ENCODE measurements around the gene TNNI3. TPM values are rescaled to one million over a fixed set of nuclear protein-coding genes. Genes with fewer than 3 reads are reported as not detected.
"Not testable (repeated sequence)": the region's sequence is repeated elsewhere in the genome, so short reads cannot be mapped to it uniquely, and the experiment has no call there.

TNNI3 gene
- polyA plus RNA-seq, 4 donors, result 0.59 to 39.7 (median 1.5) TPM

DNA sequence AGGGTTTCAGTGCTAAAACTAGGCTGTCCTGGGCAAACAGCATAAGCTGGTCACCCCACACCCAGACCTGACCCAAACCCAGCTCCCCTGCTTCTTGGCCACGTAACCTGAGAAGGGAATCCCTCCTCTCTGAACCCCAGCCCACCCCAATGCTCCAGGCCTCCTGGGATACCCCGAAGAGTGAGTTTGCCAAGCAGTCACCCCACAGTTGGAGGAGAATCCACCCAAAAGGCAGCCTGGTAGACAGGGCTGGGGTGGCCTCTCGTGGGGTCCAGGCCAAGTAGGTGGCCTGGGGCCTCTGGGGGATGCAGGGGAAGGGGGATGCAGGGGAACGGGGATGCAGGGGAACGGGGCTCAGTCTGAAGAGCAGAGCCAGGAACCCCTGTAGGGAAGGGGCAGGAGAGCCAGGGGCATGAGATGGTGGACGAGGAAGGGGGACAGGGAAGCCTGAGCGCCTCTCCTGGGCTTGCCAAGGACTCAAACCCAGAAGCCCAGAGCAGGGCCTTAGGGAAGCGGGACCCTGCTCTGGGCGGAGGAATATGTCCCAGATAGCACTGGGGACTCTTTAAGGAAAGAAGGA, 42.9 kb downstream of the TNNI3 start:
- H3K27me3 ChIP-seq (ENCODE audit: control insufficient read depth in 3 of 3, insufficient read depth in 3 of 3, low read length in 3 of 3), result no peaks in the 10 kb centered on the region
- H3K4me3 ChIP-seq (ENCODE audit: low read depth in 1 of 3, low read length in 3 of 3), result no peak overlapping the region
- 86 to 94% (median 91%) methylated on average over 8 to 9 of the region's 9 CpGs for WGBS, 3 donors
- H3K4me1 ChIP-seq (ENCODE audit: control insufficient read depth in 3 of 3, insufficient read depth in 2 of 3, low read depth in 1 of 3, low read length in 2 of 3), result peaks cover 9 to 22% (median 14%) of the 10 kb centered on the region in 3 donors
- DNase-seq (no peak), FAIRE-seq (no peak)
- H3K27ac ChIP-seq (ENCODE audit: low read depth in 1 of 3, low read length in 2 of 3), result peak overlapping the region in 2 of 3 donors; percentile 13 to 37
- H3K36me3 ChIP-seq (ENCODE audit: control insufficient read depth in 3 of 3, insufficient read depth in 2 of 3, low read depth in 1 of 3, low read length in 3 of 3), result peaks cover 0 to 41% (median 9%) of the 10 kb centered on the region in 3 donors
- H3K9me3 ChIP-seq (ENCODE audit: control insufficient read depth in 2 of 2, insufficient read depth in 1 of 2, low read depth in 1 of 2, low read length in 1 of 2), result no peaks in the 10 kb centered on the region

DNA sequence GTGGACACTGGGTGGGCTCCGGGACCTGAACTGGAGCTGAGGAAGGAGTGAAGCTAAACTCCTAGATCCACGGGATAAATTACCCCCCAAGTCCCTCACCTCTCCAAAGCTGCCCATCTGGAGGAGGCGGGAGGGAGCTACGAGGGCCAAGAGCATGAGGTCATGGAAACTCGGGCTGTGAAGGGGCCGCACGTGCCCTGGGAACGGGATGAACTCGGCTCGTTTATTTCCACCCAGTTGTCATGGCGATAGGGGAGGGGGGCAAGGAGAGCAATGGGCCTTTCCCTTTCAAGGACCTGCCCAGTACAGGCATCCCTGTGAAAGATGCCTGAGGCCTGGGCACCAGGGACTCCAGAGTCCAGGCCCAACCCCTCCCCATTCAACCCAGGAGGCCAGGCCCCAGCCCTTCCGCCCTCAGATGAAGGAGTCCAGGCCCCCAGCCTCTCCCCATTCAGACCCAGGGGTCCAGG, 43.9 kb downstream of the TNNI3 start:
- Histone ChIP-seq H3K4me1 (ENCODE audit: control insufficient read depth in 3 of 3, insufficient read depth in 2 of 3, low read depth in 1 of 3, low read length in 2 of 3) (peaks cover 9 to 22% (median 13%) of the 10 kb centered on the region in 3 donors), H3K36me3 (ENCODE audit: control insufficient read depth in 3 of 3, insufficient read depth in 2 of 3, low read depth in 1 of 3, low read length in 3 of 3) (peaks cover 0 to 48% (median 15%) of the 10 kb centered on the region in 3 donors), H3K27ac (ENCODE audit: low read depth in 1 of 3, low read length in 2 of 3) (peak overlapping the region in 2 of 3 donors; percentile 71 to 73), H3K4me3 (ENCODE audit: low read depth in 1 of 3, low read length in 3 of 3) (no peak overlapping the region), H3K27me3 (ENCODE audit: control insufficient read depth in 3 of 3, insufficient read depth in 3 of 3, low read length in 3 of 3) (no peaks in the 10 kb centered on the region), H3K9me3 (ENCODE audit: control insufficient read depth in 2 of 2, insufficient read depth in 1 of 2, low read depth in 1 of 2, low read length in 1 of 2) (no peaks in the 10 kb centered on the region)
- DNase-seq, result peak in 1 of 2 donors; percentile 87
- WGBS, 3 donors, result 35 to 56% (median 51%) methylated on average over 11 to 12 of the region's 12 CpGs
- FAIRE-seq, result no peak

DNA sequence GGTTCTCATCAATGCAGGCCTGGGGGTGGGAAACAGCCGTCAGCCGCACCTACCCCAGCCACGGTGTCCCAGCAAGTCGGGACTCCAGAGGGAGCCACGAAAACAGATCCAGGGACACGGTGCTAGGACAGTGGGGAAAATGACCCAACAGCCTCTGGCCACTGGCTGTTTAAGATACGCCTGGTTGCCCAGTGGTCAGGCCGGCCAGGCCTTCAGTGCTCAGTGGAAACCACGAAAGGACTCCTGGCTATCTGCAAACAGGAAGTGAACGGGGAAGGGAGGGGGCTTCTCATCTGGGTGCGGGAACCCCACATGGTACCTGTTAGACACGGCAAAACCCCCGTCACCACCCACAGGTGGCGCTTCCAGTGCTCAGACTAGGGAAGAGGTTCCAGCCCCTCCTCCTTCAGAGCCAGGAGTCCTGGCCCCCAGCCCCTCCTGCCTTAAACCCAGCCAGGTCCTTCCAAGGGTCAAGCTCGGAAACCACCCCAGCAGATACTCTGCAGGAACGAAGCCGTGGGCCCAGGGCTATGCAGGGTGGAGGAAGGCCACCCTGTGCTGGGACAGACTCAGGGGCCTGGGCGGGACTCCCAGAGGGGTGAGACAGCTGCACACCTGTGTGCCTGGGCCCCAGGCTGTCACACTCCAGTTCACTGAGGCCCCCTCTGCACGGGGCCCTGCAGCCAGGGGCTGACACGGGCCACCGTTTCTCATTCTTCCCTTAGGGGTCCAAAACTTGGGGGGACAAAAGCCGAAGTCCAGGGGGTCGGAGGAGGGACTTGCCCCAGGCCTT, 44.6 kb downstream of the TNNI3 start:
- Histone ChIP-seq H3K4me3 (ENCODE audit: low read depth in 1 of 3, low read length in 3 of 3) (no peak overlapping the region), H3K36me3 (ENCODE audit: control insufficient read depth in 3 of 3, insufficient read depth in 2 of 3, low read depth in 1 of 3, low read length in 3 of 3) (peaks cover 0 to 48% (median 15%) of the 10 kb centered on the region in 3 donors), H3K4me1 (ENCODE audit: control insufficient read depth in 3 of 3, insufficient read depth in 2 of 3, low read depth in 1 of 3, low read length in 2 of 3) (peaks cover 6 to 22% (median 7%) of the 10 kb centered on the region in 3 donors), H3K27me3 (ENCODE audit: control insufficient read depth in 3 of 3, insufficient read depth in 3 of 3, low read length in 3 of 3) (no peaks in the 10 kb centered on the region), H3K27ac (ENCODE audit: low read depth in 1 of 3, low read length in 2 of 3) (peak overlapping the region in 2 of 3 donors; percentile 71 to 73), H3K9me3 (ENCODE audit: control insufficient read depth in 2 of 2, insufficient read depth in 1 of 2, low read depth in 1 of 2, low read length in 1 of 2) (no peaks in the 10 kb centered on the region)
- 64 to 85% (median 81%) methylated on average over 22 to 23 of the region's 23 CpGs for WGBS, 3 donors
- FAIRE-seq, result no peak
- no peak for DNase-seq

DNA sequence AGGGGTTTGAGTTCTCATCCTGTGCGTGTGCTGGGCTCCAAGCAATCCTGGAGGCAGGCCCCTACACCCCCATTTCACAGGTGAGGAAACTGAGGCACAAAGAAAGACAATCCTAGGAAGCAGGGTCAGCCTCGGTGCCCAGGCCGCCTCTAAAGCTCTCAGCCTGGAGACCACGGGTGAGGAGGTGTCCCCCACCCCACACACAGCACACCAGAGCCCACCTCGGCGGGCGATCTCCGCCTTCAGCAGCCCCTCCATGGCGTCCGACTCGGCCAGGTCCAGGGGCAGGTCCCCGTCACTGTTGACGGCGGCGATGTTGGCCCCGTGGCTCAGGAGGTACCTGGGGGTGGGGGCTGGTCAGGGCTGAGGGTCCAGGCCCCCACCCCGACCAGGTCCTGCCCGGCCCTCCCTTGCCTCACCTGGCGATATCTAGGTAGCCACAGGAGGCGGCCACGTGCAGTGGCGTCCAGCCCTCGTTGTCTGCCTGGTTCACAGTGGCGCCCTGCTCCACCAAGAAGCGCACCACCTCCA, 45.2 kb downstream of the TNNI3 start:
- DNase-seq, result no peak
- peaks cover 6 to 22% (median 7%) of the 10 kb centered on the region in 3 donors for H3K4me1 ChIP-seq (ENCODE audit: control insufficient read depth in 3 of 3, insufficient read depth in 2 of 3, low read depth in 1 of 3, low read length in 2 of 3)
- 92 to 94% (median 94%) methylated on average over 24 to 25 of the region's 25 CpGs for WGBS, 3 donors
- peaks cover 0 to 48% (median 15%) of the 10 kb centered on the region in 3 donors for H3K36me3 ChIP-seq (ENCODE audit: control insufficient read depth in 3 of 3, insufficient read depth in 2 of 3, low read depth in 1 of 3, low read length in 3 of 3)
- H3K27me3 ChIP-seq (ENCODE audit: control insufficient read depth in 3 of 3, insufficient read depth in 3 of 3, low read length in 3 of 3), result no peaks in the 10 kb centered on the region
- no peak for FAIRE-seq
- H3K27ac ChIP-seq (ENCODE audit: low read depth in 1 of 3, low read length in 2 of 3), result peak overlapping the region in 1 of 3 donors; percentile 71
- no peak overlapping the region for H3K4me3 ChIP-seq (ENCODE audit: low read depth in 1 of 3, low read length in 3 of 3)
- no peaks in the 10 kb centered on the region for H3K9me3 ChIP-seq (ENCODE audit: control insufficient read depth in 2 of 2, insufficient read depth in 1 of 2, low read depth in 1 of 2, low read length in 1 of 2)

DNA sequence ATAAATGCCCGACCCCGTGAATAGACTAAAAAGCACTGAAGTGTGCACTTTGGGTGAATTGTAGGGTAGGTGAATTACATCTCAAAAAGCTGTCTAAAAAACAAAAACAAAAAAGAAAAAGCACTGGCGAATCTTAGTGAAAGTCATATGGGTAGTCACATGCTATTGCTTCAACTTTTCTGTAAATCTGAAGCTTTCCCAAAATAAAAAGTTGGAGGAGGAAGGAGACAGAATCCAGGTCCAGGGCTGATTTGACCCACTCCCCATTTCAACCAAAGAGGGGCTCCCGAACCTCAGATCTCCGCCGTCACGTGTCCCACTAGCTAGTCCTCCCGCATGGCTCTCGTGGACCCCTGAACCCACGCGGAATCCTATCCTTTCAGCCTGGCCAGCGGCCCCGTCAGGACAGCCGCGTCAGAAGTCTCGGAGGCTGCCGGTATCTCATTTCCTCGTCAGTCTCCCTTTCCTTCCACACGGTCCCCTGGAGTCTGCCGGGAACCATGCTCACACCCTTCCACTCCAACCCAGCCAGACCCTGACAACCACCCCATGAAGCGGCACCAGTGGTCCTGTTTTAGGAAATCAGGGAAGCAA, 46.2 kb downstream of the TNNI3 start:
- 85 to 91% (median 89%) methylated on average over 21 of the region's 21 CpGs for WGBS, 3 donors
- H3K27me3 ChIP-seq (ENCODE audit: control insufficient read depth in 3 of 3, insufficient read depth in 3 of 3, low read length in 3 of 3), result no peaks in the 10 kb centered on the region
- DNase-seq (no peak), FAIRE-seq (no peak)
- H3K4me1 ChIP-seq (ENCODE audit: control insufficient read depth in 3 of 3, insufficient read depth in 2 of 3, low read depth in 1 of 3, low read length in 2 of 3), result peaks cover 6 to 22% (median 7%) of the 10 kb centered on the region in 3 donors
- H3K36me3 ChIP-seq (ENCODE audit: control insufficient read depth in 3 of 3, insufficient read depth in 2 of 3, low read depth in 1 of 3, low read length in 3 of 3), result peaks cover 0 to 56% (median 15%) of the 10 kb centered on the region in 3 donors
- no peaks in the 10 kb centered on the region for H3K9me3 ChIP-seq (ENCODE audit: control insufficient read depth in 2 of 2, insufficient read depth in 1 of 2, low read depth in 1 of 2, low read length in 1 of 2)
- H3K4me3 ChIP-seq (ENCODE audit: low read depth in 1 of 3, low read length in 3 of 3), result no peak overlapping the region
- no peak overlapping the region for H3K27ac ChIP-seq (ENCODE audit: low read depth in 1 of 3, low read length in 2 of 3)

DNA sequence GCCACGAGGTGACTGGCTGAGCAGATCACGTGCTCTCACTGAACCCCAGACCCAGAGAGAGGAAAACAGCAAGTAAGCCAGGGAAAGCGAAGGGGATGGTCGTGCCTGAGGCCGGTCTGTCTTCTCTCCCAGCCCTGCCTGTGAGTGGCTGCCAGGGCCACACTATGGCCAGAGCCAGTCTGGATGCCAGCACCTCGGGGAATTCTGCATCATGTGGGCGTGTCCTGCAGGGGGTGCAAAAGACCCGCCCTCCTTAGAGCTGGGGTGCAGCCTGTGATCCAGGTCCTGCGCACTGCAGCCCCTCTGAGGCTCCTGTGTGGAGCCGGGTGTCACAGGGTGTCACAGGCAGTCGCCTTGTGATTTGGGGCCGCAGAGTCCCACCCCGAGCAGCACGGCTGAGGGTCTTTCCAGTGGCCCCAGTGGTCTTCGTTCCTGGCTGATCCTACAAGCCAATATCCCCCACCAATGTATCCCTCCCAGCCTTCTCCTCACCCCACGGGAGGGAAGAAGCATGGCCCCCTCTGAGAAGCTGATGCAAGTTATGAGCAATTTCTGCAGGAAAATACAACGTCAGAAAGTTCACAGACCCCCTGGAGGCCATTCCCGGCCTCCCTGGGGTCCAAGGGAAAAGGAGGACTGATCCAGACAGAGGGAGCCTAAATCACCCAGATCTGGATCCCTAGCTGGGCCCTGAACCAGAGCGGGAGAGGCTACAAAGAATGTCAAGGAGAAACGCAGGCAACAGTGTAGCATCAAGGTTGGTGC, 47.8 kb downstream of the TNNI3 start:
- FAIRE-seq, result no peak
- Histone ChIP-seq H3K27me3 (ENCODE audit: control insufficient read depth in 3 of 3, insufficient read depth in 3 of 3, low read length in 3 of 3) (no peaks in the 10 kb centered on the region), H3K4me1 (ENCODE audit: control insufficient read depth in 3 of 3, insufficient read depth in 2 of 3, low read depth in 1 of 3, low read length in 2 of 3) (peaks cover 0 to 16% (median 4%) of the 10 kb centered on the region in 3 donors), H3K4me3 (ENCODE audit: low read depth in 1 of 3, low read length in 3 of 3) (no peak overlapping the region), H3K9me3 (ENCODE audit: control insufficient read depth in 2 of 2, insufficient read depth in 1 of 2, low read depth in 1 of 2, low read length in 1 of 2) (no peaks in the 10 kb centered on the region), H3K36me3 (ENCODE audit: control insufficient read depth in 3 of 3, insufficient read depth in 2 of 3, low read depth in 1 of 3, low read length in 3 of 3) (peaks cover 0 to 55% (median 15%) of the 10 kb centered on the region in 3 donors), H3K27ac (ENCODE audit: low read depth in 1 of 3, low read length in 2 of 3) (no peak overlapping the region)
- WGBS, 3 donors, result 89 to 94% (median 90%) methylated on average over 20 of the region's 20 CpGs
- no peak for DNase-seq

DNA sequence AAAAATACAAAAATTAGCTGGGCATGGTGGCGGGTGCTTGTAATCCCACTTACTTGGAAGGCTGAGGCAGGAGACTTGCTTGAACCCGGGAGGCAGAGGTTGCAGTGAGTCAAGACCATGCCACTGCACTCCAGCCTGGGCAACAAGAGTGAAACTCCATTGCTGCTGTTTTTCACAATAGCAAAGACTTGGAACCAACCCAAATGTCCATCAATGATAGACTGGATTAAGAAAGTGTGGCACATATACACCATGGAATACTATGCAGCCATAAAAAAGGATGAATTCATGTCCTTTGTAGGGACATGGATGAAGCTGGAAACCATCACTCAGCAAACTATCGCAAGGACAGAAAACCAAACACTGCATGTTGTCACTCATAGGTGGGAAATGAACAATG, 50.3 kb downstream of the TNNI3 start:
- FAIRE-seq; H3K27ac ChIP-seq (ENCODE audit: low read depth in 1 of 3, low read length in 2 of 3); H3K27me3 ChIP-seq (ENCODE audit: control insufficient read depth in 3 of 3, insufficient read depth in 3 of 3, low read length in 3 of 3); H3K4me1 ChIP-seq (ENCODE audit: control insufficient read depth in 3 of 3, insufficient read depth in 2 of 3, low read depth in 1 of 3, low read length in 2 of 3); DNase-seq; H3K9me3 ChIP-seq (ENCODE audit: control insufficient read depth in 2 of 2, insufficient read depth in 1 of 2, low read depth in 1 of 2, low read length in 1 of 2); H3K4me3 ChIP-seq (ENCODE audit: low read depth in 1 of 3, low read length in 3 of 3): not testable (repeated sequence)
- peaks cover 2 to 48% (median 19%) of the 10 kb centered on the region in 3 donors for H3K36me3 ChIP-seq (ENCODE audit: control insufficient read depth in 3 of 3, insufficient read depth in 2 of 3, low read depth in 1 of 3, low read length in 3 of 3)
- WGBS, 3 donors, result 97 to 98% (median 98%) methylated on average over 3 of the region's 3 CpGs
